ENCODE measurements around the gene PPFIBP1. TPM values are rescaled to one million over a fixed set of nuclear protein-coding genes. Genes with fewer than 3 reads are reported as not detected.
A peak's percentile ranks its signal among the peaks of the same experiment; 100 is the strongest.

PPFIBP1 gene
- polyA plus RNA-seq = under 1 TPM in 2 of 3 donors, not detected in 1; 0.39 to 0.62 TPM

DNA sequence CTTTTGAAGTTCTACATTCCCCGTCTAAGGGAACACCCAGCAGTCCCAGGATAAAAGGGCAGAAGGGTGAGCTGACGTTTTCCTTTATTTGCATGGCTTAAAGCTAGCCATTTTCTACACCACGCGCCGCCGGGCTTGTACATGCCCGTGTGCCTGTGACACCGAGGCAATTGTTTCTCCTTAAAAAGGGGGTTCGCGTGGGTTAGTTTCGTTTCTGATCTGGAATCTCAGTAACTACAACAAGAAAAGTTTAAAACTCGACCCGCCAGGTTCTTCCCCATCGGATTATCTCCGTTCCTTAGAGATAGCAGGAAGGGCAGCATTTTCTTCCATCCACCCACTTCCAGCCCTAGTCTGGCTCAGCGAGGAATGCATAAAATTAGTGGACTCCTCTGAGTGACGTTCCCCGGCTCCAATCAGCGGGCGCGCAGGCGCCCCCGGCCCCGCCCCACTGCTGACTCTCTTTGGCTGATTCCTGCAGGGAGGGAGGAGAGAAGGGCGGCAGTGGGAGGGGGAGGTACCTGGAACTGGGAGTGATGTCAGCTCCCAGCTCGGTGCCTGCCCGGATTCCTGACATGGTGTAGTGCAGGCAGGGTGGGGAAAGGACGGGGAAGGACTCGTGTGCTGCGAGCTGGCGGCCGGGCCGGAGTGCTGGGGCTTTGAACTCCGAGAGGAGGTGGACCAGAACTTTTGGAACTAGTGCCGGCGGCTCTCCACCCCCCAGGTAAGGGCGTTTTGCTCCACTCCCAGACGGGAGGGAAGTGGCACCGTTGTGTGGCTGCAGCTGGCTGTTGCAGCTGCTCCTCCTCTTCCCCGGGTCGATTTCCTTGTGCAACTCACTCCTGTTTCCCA lies at the start of gene PPFIBP1:
Gene PPFIBP1, plus strand, starts transcription at position 565 of the 852 bp plus-strand sequence. CDS start 109,191 bp downstream, outside the sequence.
- Mint-ChIP-seq H3K9me3 (peaks cover 0 to 1% (median 0%) of the 10 kb centered on the region in 6 donors), H3K27me3 (ENCODE audit: low read depth in 3 of 3) (peaks cover 6 to 14% (median 14%) of the 10 kb centered on the region in 3 donors), H3K27ac (peak within 1 kb of the TSS; percentile 84 to 94 (median 88)), H3K4me1 (peaks cover 20 to 27% of the 10 kb centered on the region in 2 donors), H3K36me3 (no peaks in the 10 kb centered on the region), H3K4me3 (peak within 1 kb of the TSS; percentile 93 to 98 (median 97))
- peak; percentile 80 to 87 (median 85) for DNase-seq

DNA sequence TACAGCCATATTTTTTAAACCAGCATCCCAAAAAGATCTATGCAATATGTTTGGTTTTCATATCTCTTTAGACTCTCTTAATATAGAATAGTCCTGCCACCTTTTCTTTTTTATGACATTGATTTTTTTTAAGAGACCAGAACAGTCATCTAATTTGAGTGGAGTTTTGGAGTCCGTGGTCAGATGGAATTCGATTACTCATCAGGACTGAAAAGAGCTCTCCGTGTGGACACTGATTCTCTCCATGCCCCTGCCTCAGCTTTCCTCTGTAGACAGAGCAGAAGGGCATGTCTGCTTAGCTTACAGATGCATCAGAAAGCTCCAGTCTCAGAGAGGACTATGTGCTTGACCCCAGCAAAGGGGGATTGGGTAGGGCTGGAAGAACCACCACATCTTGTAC lies 49.7 kb upstream of the PPFIBP1 start:
- DNase-seq = no peak
- Mint-ChIP-seq H3K4me1 (peaks cover 3 to 13% of the 10 kb centered on the region in 2 donors), H3K36me3 (peaks cover 3 to 11% (median 5%) of the 10 kb centered on the region in 3 donors), H3K27me3 (ENCODE audit: low read depth in 3 of 3) (peaks cover 1 to 8% (median 2%) of the 10 kb centered on the region in 3 donors), H3K4me3 (no peak overlapping the region), H3K9me3 (peaks cover 17 to 30% (median 26%) of the 10 kb centered on the region in 6 donors), H3K27ac (no peak overlapping the region)

DNA sequence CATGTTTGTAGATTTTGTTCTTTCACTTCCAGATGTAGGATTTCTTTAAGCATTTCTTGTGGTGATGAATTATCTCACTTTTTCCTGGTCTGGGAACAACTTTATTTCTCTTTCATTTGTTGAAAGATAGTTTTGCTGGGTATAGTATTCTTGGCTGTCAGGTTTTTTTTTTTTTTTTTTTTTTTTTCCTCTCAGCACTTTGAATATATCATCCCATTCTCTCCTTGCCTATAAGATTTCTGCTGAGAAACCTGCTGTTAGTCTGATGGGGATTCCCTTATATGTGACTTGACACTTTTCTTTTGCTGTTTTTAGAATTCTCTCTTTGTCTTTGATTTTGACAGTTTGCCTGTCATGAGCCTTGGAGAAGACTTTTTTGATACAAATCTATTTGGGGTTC lies 47.0 kb upstream of the PPFIBP1 start:
- Mint-ChIP-seq H3K4me1 (peaks cover 3 to 8% of the 10 kb centered on the region in 2 donors), H3K4me3 (no peak overlapping the region), H3K27me3 (ENCODE audit: low read depth in 3 of 3) (peaks cover 0 to 7% (median 4%) of the 10 kb centered on the region in 3 donors), H3K36me3 (peaks cover 3 to 11% (median 5%) of the 10 kb centered on the region in 3 donors), H3K9me3 (peaks cover 17 to 30% (median 27%) of the 10 kb centered on the region in 6 donors), H3K27ac (no peak overlapping the region)
- DNase-seq = no peak

DNA sequence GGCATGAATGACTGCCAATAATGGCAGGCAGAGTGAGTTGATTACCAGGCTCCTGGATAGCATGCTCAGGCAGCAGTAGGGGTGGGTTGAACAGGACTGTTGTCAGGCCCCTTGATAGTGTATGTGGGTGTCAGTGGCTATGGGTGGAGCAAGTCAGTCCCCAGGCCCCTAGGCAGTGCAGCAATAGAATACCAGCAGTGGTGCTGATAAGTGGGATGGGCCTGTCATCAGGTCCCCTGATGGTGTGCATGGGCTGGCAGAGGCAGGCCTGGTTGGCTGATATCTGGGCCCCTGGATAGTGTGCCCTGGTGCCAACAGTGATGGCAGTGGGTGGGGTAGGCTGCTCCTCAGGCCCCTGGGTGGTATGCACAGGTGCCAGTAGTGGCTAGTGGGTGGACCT lies 45.1 kb upstream of the PPFIBP1 start:
- DNase-seq = no peak
- H3K27ac Mint-ChIP-seq = no peak overlapping the region

DNA sequence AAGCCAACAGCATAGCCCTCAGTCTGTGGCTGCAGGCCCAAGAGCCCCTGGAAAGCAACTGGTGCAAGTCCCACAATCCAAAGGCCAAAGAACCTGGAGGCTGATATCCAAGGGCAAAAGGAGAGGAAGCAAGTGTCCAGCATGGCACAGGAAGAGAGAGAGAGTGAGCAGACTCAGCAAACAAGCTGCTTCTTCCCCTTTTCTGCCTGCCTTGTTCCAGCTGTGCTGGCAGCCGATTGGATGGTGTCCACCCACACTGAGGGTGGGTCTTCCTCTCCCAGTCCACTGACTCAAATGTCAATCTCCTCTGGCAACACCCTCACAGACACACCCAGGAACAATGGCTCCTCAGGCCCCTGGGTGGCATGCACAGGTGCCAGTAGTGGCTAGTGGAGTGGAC lies 44.0 kb upstream of the PPFIBP1 start:
- H3K27ac Mint-ChIP-seq = no peak overlapping the region
- no peak for DNase-seq
- H3K27me3 Mint-ChIP-seq (ENCODE audit: low read depth in 3 of 3) = peaks cover 0 to 5% (median 4%) of the 10 kb centered on the region in 3 donors
- H3K9me3 Mint-ChIP-seq = peaks cover 17 to 30% (median 24%) of the 10 kb centered on the region in 6 donors
- H3K4me3 Mint-ChIP-seq = no peak overlapping the region
- H3K4me1 Mint-ChIP-seq = no peaks in the 10 kb centered on the region
- H3K36me3 Mint-ChIP-seq = peaks cover 3 to 11% (median 5%) of the 10 kb centered on the region in 3 donors

More for the DNA sequence above, 45.1 kb upstream of the PPFIBP1 start:
- Mint-ChIP-seq H3K9me3 (peaks cover 17 to 30% (median 25%) of the 10 kb centered on the region in 6 donors), H3K4me3 (no peak overlapping the region), H3K36me3 (peaks cover 3 to 11% (median 5%) of the 10 kb centered on the region in 3 donors), H3K4me1 (no peaks in the 10 kb centered on the region), H3K27me3 (ENCODE audit: low read depth in 3 of 3) (peaks cover 0 to 5% (median 4%) of the 10 kb centered on the region in 3 donors)

DNA sequence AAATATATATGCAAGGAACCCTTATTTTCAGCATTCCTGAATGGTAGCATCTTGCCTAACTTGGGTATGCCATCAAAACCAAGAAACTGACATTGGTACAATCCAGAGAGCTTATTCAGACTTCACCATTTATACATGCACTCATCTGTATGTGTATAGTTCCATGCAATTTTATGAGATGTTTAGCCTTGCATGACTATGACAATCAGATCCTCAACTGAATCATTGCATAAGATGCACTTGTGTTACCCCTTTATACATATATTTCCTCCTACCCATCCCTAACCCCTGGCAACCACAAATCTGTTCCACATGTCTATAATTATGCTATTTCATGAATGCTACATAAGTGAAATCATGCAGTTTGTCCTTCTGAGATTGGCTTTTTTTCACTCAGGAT lies 37.0 kb upstream of the PPFIBP1 start:
- H3K9me3 Mint-ChIP-seq = no peaks in the 10 kb centered on the region
- no peak for DNase-seq
- H3K4me1 Mint-ChIP-seq = no peaks in the 10 kb centered on the region
- no peak overlapping the region for H3K4me3 Mint-ChIP-seq
- H3K27me3 Mint-ChIP-seq (ENCODE audit: low read depth in 3 of 3) = peaks cover 1 to 8% (median 3%) of the 10 kb centered on the region in 3 donors
- H3K36me3 Mint-ChIP-seq = no peaks in the 10 kb centered on the region
- no peak overlapping the region for H3K27ac Mint-ChIP-seq

DNA sequence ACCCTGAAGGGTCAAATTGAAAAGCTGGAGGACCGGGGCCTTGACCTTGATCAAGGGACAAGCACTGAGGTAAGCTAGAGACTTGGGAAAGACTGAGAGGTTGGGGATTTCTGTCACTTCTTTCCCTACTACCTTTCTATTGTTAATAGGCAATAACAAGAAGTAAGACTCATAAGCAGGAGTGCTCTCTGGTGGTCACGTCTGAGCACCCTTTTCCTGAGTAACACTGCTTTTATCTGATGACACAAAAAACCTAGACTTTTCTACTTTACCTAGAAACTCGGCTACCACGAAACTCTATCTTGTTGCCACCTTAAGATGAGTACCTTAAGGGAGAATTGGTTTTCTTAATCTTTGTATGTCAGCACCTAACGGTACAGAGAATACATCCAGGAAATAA lies 35.5 kb upstream of the PPFIBP1 start:
- no peak overlapping the region for H3K4me3 Mint-ChIP-seq
- no peak for DNase-seq
- no peak overlapping the region for H3K27ac Mint-ChIP-seq
- no peaks in the 10 kb centered on the region for H3K4me1 Mint-ChIP-seq
- peaks cover 1 to 8% (median 3%) of the 10 kb centered on the region in 3 donors for H3K27me3 Mint-ChIP-seq (ENCODE audit: low read depth in 3 of 3)
- H3K9me3 Mint-ChIP-seq = no peaks in the 10 kb centered on the region
- no peaks in the 10 kb centered on the region for H3K36me3 Mint-ChIP-seq

DNA sequence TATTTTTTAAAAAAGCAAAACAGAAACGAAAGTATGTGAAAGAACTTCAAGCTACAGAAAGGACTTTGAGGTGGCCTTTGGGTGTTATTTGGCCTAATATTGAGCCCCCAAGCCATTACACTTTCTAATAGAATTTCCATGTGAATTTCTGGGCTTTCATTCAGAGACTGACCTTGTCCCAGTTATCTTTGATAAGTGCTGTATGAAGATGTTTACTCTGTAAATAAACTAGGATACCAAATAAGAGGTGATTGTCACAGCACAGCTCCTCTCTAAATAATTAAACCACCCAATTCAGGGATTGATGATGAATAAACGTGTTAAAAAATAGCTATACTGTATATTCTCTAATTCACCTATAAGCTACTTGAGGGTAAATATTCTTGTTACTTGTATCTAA lies 32.8 kb upstream of the PPFIBP1 start:
- Mint-ChIP-seq H3K4me1 (no peaks in the 10 kb centered on the region), H3K4me3 (no peak overlapping the region), H3K9me3 (no peaks in the 10 kb centered on the region), H3K36me3 (no peaks in the 10 kb centered on the region), H3K27me3 (ENCODE audit: low read depth in 3 of 3) (peaks cover 1 to 8% (median 7%) of the 10 kb centered on the region in 3 donors), H3K27ac (no peak overlapping the region)
- DNase-seq = no peak

DNA sequence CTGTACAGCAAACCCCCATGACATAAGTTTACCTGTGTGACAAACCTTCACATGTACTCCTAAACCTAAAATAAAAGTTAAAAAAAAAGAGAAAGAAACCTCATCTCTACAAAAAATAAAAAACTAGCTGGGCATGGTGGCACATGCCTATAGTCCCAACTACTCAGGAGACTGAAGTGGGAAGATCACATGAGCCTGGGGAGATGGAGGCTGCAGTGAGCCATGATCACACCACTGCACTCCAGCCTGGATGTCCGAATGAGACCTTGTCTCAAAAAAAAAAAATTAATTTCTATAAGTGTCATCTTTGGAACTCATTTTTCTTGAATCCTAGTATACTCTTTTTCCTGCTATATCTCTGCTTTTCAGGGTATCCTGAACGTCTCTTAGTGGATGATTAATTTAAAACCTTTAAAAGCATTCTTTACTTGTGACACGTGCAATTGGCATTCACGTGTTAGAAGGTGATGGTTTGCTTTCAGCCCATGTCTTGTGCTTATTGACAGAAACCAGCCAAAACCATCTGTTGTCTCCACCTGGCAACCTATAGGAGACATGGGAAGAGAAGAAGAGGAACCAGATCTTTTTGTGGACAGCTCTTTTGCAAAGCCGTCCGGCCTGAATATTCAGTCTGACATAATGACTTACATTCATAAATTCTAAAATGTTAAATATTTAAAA lies 30.6 kb upstream of the PPFIBP1 start:
- no peaks in the 10 kb centered on the region for H3K9me3 Mint-ChIP-seq
- no peak overlapping the region for H3K4me3 Mint-ChIP-seq
- no peak overlapping the region for H3K27ac Mint-ChIP-seq
- no peak for DNase-seq
- peaks cover 1 to 8% (median 8%) of the 10 kb centered on the region in 3 donors for H3K27me3 Mint-ChIP-seq (ENCODE audit: low read depth in 3 of 3)
- no peaks in the 10 kb centered on the region for H3K4me1 Mint-ChIP-seq
- no peaks in the 10 kb centered on the region for H3K36me3 Mint-ChIP-seq

DNA sequence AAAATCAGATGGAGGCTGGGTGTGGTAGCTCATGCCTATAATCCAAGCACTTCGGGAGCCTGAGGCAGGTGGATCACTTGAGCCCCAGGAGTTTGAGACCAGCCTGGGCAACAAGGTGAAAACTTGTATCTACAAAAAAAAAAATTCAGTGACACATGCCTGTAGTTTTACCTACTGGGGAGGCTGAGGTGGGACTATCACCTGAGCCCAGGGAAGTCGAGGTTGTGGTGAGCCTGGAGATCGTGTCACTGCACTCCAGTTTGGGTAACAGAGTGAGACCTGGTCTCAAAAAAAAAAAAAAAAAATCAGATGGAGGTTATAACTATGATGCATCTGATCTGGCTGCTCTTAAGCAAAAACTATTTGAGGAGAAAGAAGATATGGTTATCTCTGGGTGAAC lies 26.6 kb upstream of the PPFIBP1 start:
- Mint-ChIP-seq H3K27ac (no peak overlapping the region), H3K4me1 (no peaks in the 10 kb centered on the region), H3K27me3 (ENCODE audit: low read depth in 3 of 3) (peaks cover 0 to 7% (median 0%) of the 10 kb centered on the region in 3 donors), H3K9me3 (peaks cover 0 to 2% (median 0%) of the 10 kb centered on the region in 6 donors), H3K36me3 (no peaks in the 10 kb centered on the region), H3K4me3 (no peak overlapping the region)
- DNase-seq = no peak

DNA sequence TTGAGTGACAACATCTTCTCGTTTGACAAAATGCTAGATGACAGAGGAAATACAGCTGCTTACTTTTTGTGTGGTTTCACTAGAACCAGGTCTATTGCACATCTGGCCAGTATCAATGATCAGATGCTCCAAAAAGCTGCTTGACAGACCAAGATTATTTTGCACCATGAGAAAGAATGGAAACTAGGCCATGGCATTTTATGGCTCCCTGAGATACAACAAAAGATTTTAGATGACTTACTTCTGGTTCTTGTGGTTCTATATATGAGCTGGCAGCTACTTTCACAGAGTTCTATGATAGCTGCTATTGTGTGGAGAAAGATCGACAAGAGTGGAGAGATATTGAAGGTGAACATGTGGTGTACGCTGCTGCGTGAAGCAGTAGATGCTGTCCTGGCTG lies 25.9 kb upstream of the PPFIBP1 start:
- Mint-ChIP-seq H3K4me3 (no peak overlapping the region), H3K9me3 (peaks cover 0 to 2% (median 0%) of the 10 kb centered on the region in 6 donors), H3K4me1 (no peaks in the 10 kb centered on the region), H3K27me3 (ENCODE audit: low read depth in 3 of 3) (peaks cover 0 to 7% (median 0%) of the 10 kb centered on the region in 3 donors), H3K36me3 (no peaks in the 10 kb centered on the region), H3K27ac (no peak overlapping the region)
- no peak for DNase-seq

DNA sequence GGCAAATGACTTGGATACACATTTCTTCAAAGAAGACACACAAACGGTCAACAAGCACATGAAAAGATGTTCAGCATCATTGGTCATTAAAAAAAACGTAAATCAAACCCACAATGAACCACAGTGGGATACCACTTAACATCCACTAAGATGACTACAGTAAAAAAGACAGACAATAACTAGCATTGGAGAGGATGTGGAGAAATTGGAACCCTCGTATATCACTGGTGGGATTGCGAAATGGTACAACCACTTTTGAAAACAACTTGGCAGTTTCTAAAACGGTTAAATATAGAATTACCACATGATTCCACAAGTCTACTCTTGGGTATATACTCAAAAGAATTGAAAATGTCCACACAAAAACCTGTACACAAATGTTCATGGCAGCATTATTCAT lies 25.2 kb upstream of the PPFIBP1 start:
- H3K4me1 Mint-ChIP-seq = no peaks in the 10 kb centered on the region
- DNase-seq = no peak
- no peaks in the 10 kb centered on the region for H3K36me3 Mint-ChIP-seq
- no peak overlapping the region for H3K4me3 Mint-ChIP-seq
- H3K27me3 Mint-ChIP-seq (ENCODE audit: low read depth in 3 of 3) = peaks cover 0 to 7% (median 0%) of the 10 kb centered on the region in 3 donors
- H3K9me3 Mint-ChIP-seq = peaks cover 0 to 2% (median 0%) of the 10 kb centered on the region in 6 donors
- H3K27ac Mint-ChIP-seq = no peak overlapping the region

DNA sequence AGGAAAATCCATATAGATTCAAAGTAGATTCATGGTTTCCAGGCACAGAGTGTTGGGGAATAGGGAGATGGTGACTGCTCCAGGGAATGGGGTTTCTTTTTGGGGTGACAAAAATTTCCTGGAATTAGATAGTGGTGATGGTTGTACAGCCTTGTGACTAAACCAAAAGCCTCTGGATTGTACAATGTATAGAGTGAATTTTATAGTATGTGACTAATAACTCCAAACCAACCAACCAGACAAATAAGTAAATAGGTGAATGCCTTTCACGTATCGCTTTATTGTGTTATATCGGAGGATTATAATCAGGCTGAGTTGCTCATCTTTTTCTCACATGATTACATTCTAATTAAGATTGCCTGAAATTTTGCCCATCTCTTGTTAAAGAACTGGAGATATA lies 24.6 kb upstream of the PPFIBP1 start:
- Mint-ChIP-seq H3K4me3 (no peak overlapping the region), H3K27ac (no peak overlapping the region), H3K9me3 (peaks cover 0 to 2% (median 0%) of the 10 kb centered on the region in 6 donors), H3K4me1 (no peaks in the 10 kb centered on the region), H3K36me3 (no peaks in the 10 kb centered on the region), H3K27me3 (ENCODE audit: low read depth in 3 of 3) (peaks cover 0 to 7% (median 2%) of the 10 kb centered on the region in 3 donors)
- no peak for DNase-seq

DNA sequence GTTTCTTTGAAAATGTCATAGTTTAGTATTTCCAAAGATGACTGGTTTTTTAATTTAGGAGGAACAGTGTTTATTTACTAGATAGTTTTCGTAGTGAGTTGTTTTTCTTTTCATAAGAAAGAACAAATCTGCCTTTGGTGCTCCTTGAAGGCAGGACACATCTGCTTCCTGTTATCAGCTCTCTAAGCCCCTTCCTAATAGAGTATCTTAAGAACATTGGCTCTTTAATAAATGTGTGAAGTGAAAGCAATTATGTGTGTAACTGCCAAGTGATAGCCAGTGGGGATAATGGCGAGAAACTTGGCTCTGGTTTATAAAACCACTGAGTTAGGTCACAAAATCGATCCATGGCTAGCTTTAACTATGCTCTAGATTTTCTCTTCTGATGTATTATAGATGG lies 23.5 kb upstream of the PPFIBP1 start:
- Mint-ChIP-seq H3K4me1 (no peaks in the 10 kb centered on the region), H3K9me3 (peaks cover 0 to 2% (median 0%) of the 10 kb centered on the region in 6 donors), H3K27ac (no peak overlapping the region), H3K27me3 (ENCODE audit: low read depth in 3 of 3) (peaks cover 0 to 4% (median 3%) of the 10 kb centered on the region in 3 donors), H3K36me3 (no peaks in the 10 kb centered on the region), H3K4me3 (no peak overlapping the region)
- DNase-seq = no peak
